Aorta (tissue), 5 donors: Measurements from ENCODE around the gene DENND1A. TPM values are rescaled to one million over a fixed set of nuclear protein-coding genes. Genes with fewer than 3 reads are reported as not detected.

Experiments used
- ATAC-seq: fragments of 200-7000 bp; cut with Tn5 transposase; one replicate; pipeline ENCODE4 v1.9.1; 2022; ENCODE audit warnings: moderate library complexity; ENCODE audit not compliant: low FRiP score
- DNase-seq, 2 donors: peaks; one replicate each; pipeline ENCODE4 v3.0.0-alpha.2; 2020
- H3K27ac ChIP-seq, 2 donors: one replicate each; pipeline ENCODE4 v1.5.1; 2013; ENCODE audit warnings: low read length in 2 of 2, mild to moderate bottlenecking in 2 of 2, moderate library complexity in 2 of 2, control low read depth in 1 of 2, inconsistent platforms in 1 of 2, low read depth in 1 of 2
- H3K27me3 ChIP-seq, 2 donors: one replicate each; pipeline ENCODE4 v1.6.1; 2013; ENCODE audit warnings: control low read depth in 1 of 2, low read length in 1 of 2, mild to moderate bottlenecking in 1 of 2, moderate library complexity in 1 of 2; ENCODE audit not compliant: insufficient read depth in 2 of 2, control insufficient read depth in 1 of 2
- H3K36me3 ChIP-seq, 2 donors: one replicate each; pipeline ENCODE4 v1.6.1; 2013; ENCODE audit warnings: control low read depth in 1 of 2, low read length in 1 of 2, mild to moderate bottlenecking in 1 of 2; ENCODE audit not compliant: insufficient read depth in 2 of 2, control insufficient read depth in 1 of 2
- H3K4me1 ChIP-seq, 2 donors: one replicate each; pipeline ENCODE4 v1.6.1; 2013; ENCODE audit warnings: low read length in 2 of 2, control low read depth in 1 of 2, mild to moderate bottlenecking in 1 of 2, moderate library complexity in 1 of 2; ENCODE audit not compliant: insufficient read depth in 2 of 2, control insufficient read depth in 1 of 2
- H3K4me3 ChIP-seq, 2 donors: one replicate each; pipeline ENCODE4 v1.5.1; 2013; ENCODE audit warnings: low read length in 2 of 2, control low read depth in 1 of 2, mild to moderate bottlenecking in 1 of 2
- H3K9me3 ChIP-seq: one replicate; pipeline ENCODE4 v1.6.1; 2013; ENCODE audit warnings: mild to moderate bottlenecking, low read length; ENCODE audit not compliant: control insufficient read depth
- WGBS, 2 donors: extraction: QIAGEN DNeasy Blood & Tissue Kit; methylation state at CpG; one replicate each; pipeline ENCODE4 v1.1.7; 2013; 5-methylcytosine and 5-hydroxymethylcytosine counted together
- intact Hi-C, 2 donors: fragments of 100-400 bp; cut with DNase I; formaldehyde crosslinking; loops; one replicate each; pipeline versions ENCODE4 v1.14.2 to v1.15.0; 2022
- polyA plus RNA-seq, 2 donors: library from polyadenylated mRNA; stranded (reverse); fragments of 200-250 nt; gene quantifications; one replicate each; pipeline ENCODE4 v1.2.3, GENCODE V29; 2013
- total RNA-seq, 2 donors: library from RNA; stranded (reverse); fragmentation: NEBNext Ultra II Directional; extraction: Animal tissue kit (Norgen Biotek cat#: 25700); gene quantifications; one replicate each; pipeline ENCODE4 v1.2.1, GENCODE V29; 2021
- donor health status: healthy with polysubstance abuse.
- donor health status: Bipolar disorder and iron deficiency.
- donor health status: DM: no; HTN: no; CAD: no.
- donor health status: DM: no; HTN: no; CAD: no.
- donor health status: DM: yes; HTN: yes; CAD: no.

DENND1A gene
- total and polyA plus RNA-seq, 4 donors = 6.9 to 31.4 (median 15.3) TPM

- Histone ChIP-seq H3K27me3 (no peaks in the 10 kb centered on the region), H3K36me3 (no peaks in the 10 kb centered on the region), H3K4me1 (no peaks in the 10 kb centered on the region), H3K9me3 (peaks cover 4% of the 10 kb centered on the region), H3K4me3 (no peak overlapping the region), H3K27ac (no peak overlapping the region)
- 91 to 94% methylated on average over 2 of the region's 2 CpGs for WGBS, 2 donors
- ATAC-seq (no peak), DNase-seq (no peak)
- intact Hi-C loops = no loop called here
Observed at GRCh38 chr9:123852403-123852802, 77.5 kb downstream of the DENND1A start.

- Histone ChIP-seq H3K4me3 (no peak overlapping the region), H3K36me3 (no peaks in the 10 kb centered on the region), H3K9me3 (peaks cover 5% of the 10 kb centered on the region), H3K27ac (no peak overlapping the region), H3K4me1 (no peaks in the 10 kb centered on the region), H3K27me3 (no peaks in the 10 kb centered on the region)
- ATAC-seq (no peak), DNase-seq (no peak)
- 86% methylated on average over 7 of the region's 7 CpGs for WGBS, 2 donors
- intact Hi-C loops = no loop called here
Observed at GRCh38 chr9:123851851-123852250, 78.1 kb downstream of the DENND1A start.

GRCh38 chr9:123848447-123849085 is 81.4 kb downstream of the DENND1A start:
- DNase-seq (no peak), ATAC-seq (no peak)
- 97 to 99% methylated on average over 3 of the region's 3 CpGs for WGBS, 2 donors
- H3K4me1 ChIP-seq = no peaks in the 10 kb centered on the region
- no peak overlapping the region for H3K27ac ChIP-seq
- H3K4me3 ChIP-seq = no peak overlapping the region
- H3K36me3 ChIP-seq = no peaks in the 10 kb centered on the region
- peaks cover 5% of the 10 kb centered on the region for H3K9me3 ChIP-seq
- H3K27me3 ChIP-seq = no peaks in the 10 kb centered on the region
- intact Hi-C loops = no loop called here

- H3K4me3 ChIP-seq = no peak overlapping the region
- no peak for ATAC-seq
- H3K27me3 ChIP-seq = no peaks in the 10 kb centered on the region
- no peaks in the 10 kb centered on the region for H3K36me3 ChIP-seq
- DNase-seq = no peak
- H3K27ac ChIP-seq = no peak overlapping the region
- H3K9me3 ChIP-seq = peaks cover 5% of the 10 kb centered on the region
- no peaks in the 10 kb centered on the region for H3K4me1 ChIP-seq
- intact Hi-C loops = no loop called here
Observed at GRCh38 chr9:123846966-123847365, 83.0 kb downstream of the DENND1A start.

- Histone ChIP-seq H3K27me3 (no peaks in the 10 kb centered on the region), H3K4me3 (no peak overlapping the region), H3K9me3 (peaks cover 5% of the 10 kb centered on the region), H3K4me1 (no peaks in the 10 kb centered on the region), H3K36me3 (no peaks in the 10 kb centered on the region), H3K27ac (no peak overlapping the region)
- 96 to 98% methylated on average over 4 of the region's 4 CpGs for WGBS, 2 donors
- ATAC-seq = no peak
- intact Hi-C loops = no loop called here
- DNase-seq = no peak
Observed at GRCh38 chr9:123843703-123844102, 86.2 kb downstream of the DENND1A start.

GRCh38 chr9:123835821-123836220 is 94.1 kb downstream of the DENND1A start:
- Histone ChIP-seq H3K27ac (no peak overlapping the region), H3K4me1 (peaks cover 0 to 3% of the 10 kb centered on the region in 2 donors), H3K9me3 (no peaks in the 10 kb centered on the region), H3K36me3 (no peaks in the 10 kb centered on the region), H3K4me3 (no peak overlapping the region), H3K27me3 (no peaks in the 10 kb centered on the region)
- ATAC-seq = no peak
- no peak for DNase-seq
- 71 to 81% methylated on average over 1 of the region's 1 CpG for WGBS, 2 donors
- intact Hi-C loops = no loop called here

GRCh38 chr9:123834889-123835562 is 94.9 kb downstream of the DENND1A start:
- 69% methylated on average over 7 of the region's 7 CpGs for WGBS, 2 donors
- Histone ChIP-seq H3K27ac (no peak overlapping the region), H3K4me3 (no peak overlapping the region), H3K9me3 (no peaks in the 10 kb centered on the region), H3K4me1 (peaks cover 0 to 3% of the 10 kb centered on the region in 2 donors), H3K27me3 (no peaks in the 10 kb centered on the region), H3K36me3 (no peaks in the 10 kb centered on the region)
- DNase-seq = no peak
- no peak for ATAC-seq
- intact Hi-C loops = no loop called here

- H3K4me1 ChIP-seq = peaks cover 0 to 3% of the 10 kb centered on the region in 2 donors
- no peak for DNase-seq
- H3K9me3 ChIP-seq = no peaks in the 10 kb centered on the region
- intact Hi-C loops = no loop called here
- H3K27ac ChIP-seq = no peak overlapping the region
- H3K27me3 ChIP-seq = no peaks in the 10 kb centered on the region
- no peak for ATAC-seq
- WGBS, 2 donors = 77 to 80% methylated on average over 7 of the region's 7 CpGs
- H3K4me3 ChIP-seq = no peak overlapping the region
- H3K36me3 ChIP-seq = no peaks in the 10 kb centered on the region
Observed at GRCh38 chr9:123834218-123834888, 95.6 kb downstream of the DENND1A start.
